Measurements from ENCODE around the gene PARP12. TPM values are rescaled to one million over a fixed set of nuclear protein-coding genes. Genes with fewer than 3 reads are reported as not detected.
A peak's percentile ranks its signal among the peaks of the same experiment; 100 is the strongest.

The PARP12 gene
- total RNA-seq, 1 donor from 2014 or later, result 6.8 TPM

- H3K27ac ChIP-seq, result no peak overlapping the region
- Mint-ChIP-seq H3K9me3 (peaks cover 2% of the 10 kb centered on the region), H3K4me1 (no peaks in the 10 kb centered on the region), H3K36me3 (no peaks in the 10 kb centered on the region), H3K4me3 (no peak overlapping the region), H3K27ac (no peak overlapping the region), H3K27me3 (ENCODE audit: insufficient read depth, low read depth) (peaks cover 11% of the 10 kb centered on the region)
- no peaks in the 10 kb centered on the region for H3K9me3 ChIP-seq (ENCODE audit: low read depth)
- TF ChIP-seq EZH2phosphoT487 (IDR thresholded peaks at IDR 0.05) (no peak), EZH2 (IDR thresholded peaks at IDR 0.05) (no peak)
- TF ChIP-seq, protein P1, sequence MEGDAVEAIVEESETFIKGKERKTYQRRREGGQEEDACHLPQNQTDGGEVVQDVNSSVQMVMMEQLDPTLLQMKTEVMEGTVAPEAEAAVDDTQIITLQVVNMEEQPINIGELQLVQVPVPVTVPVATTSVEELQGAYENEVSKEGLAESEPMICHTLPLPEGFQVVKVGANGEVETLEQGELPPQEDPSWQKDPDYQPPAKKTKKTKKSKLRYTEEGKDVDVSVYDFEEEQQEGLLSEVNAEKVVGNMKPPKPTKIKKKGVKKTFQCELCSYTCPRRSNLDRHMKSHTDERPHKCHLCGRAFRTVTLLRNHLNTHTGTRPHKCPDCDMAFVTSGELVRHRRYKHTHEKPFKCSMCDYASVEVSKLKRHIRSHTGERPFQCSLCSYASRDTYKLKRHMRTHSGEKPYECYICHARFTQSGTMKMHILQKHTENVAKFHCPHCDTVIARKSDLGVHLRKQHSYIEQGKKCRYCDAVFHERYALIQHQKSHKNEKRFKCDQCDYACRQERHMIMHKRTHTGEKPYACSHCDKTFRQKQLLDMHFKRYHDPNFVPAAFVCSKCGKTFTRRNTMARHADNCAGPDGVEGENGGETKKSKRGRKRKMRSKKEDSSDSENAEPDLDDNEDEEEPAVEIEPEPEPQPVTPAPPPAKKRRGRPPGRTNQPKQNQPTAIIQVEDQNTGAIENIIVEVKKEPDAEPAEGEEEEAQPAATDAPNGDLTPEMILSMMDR (IDR thresholded peaks at IDR 0.05), result no peak
- no peaks in the 10 kb centered on the region for H3F3A ChIP-seq (ENCODE audit: low read depth)
- H3K9ac ChIP-seq, result no peak overlapping the region
- H3K36me3 ChIP-seq, result no peaks in the 10 kb centered on the region
- H3K27me3 ChIP-seq, result no peaks in the 10 kb centered on the region
- no peaks in the 10 kb centered on the region for H3K4me1 ChIP-seq
- no peak overlapping the region for H3K4me2 ChIP-seq
- H2AFZ ChIP-seq (replicated peaks), result no peak overlapping the region
- no peaks in the 10 kb centered on the region for H3K79me2 ChIP-seq (ENCODE audit: low read depth)
- DNase-seq (ENCODE audit: low spot score), result no peak
- no peaks in the 10 kb centered on the region for H4K20me1 ChIP-seq (ENCODE audit: low read depth)
- no peak overlapping the region for H3K4me3 ChIP-seq
Measured at GRCh38 chr7:140019172-140019571, 43.6 kb downstream of the PARP12 start.

- Mint-ChIP-seq H3K9me3 (peaks cover 2% of the 10 kb centered on the region), H3K4me1 (no peaks in the 10 kb centered on the region), H3K4me3 (peak overlapping the region; percentile 52), H3K27ac (peak overlapping the region; percentile 34), H3K36me3 (no peaks in the 10 kb centered on the region), H3K27me3 (ENCODE audit: insufficient read depth, low read depth) (peaks cover 14% of the 10 kb centered on the region)
- Histone ChIP-seq H4K20me1 (ENCODE audit: low read depth) (no peaks in the 10 kb centered on the region), H3K36me3 (no peaks in the 10 kb centered on the region), H3K4me1 (no peaks in the 10 kb centered on the region), H3K4me2 (no peak overlapping the region), H3K9ac (no peak overlapping the region), H3F3A (ENCODE audit: low read depth) (no peaks in the 10 kb centered on the region), H3K4me3 (no peak overlapping the region), H2AFZ (replicated peaks) (no peak overlapping the region), H3K79me2 (ENCODE audit: low read depth) (no peaks in the 10 kb centered on the region), H3K9me3 (ENCODE audit: low read depth) (no peaks in the 10 kb centered on the region), H3K27ac (no peak overlapping the region), H3K27me3 (no peaks in the 10 kb centered on the region)
- TF ChIP-seq EZH2 (IDR thresholded peaks at IDR 0.05) (no peak), EZH2phosphoT487 (IDR thresholded peaks at IDR 0.05) (no peak)
- TF ChIP-seq, protein P1 (IDR thresholded peaks at IDR 0.05), result no peak
- no peak for DNase-seq (ENCODE audit: low spot score)
Measured at GRCh38 chr7:140018125-140019043, 44.4 kb downstream of the PARP12 start.

- H2AFZ ChIP-seq (replicated peaks), result no peak overlapping the region
- peak overlapping the region; percentile 42 for H3K27ac Mint-ChIP-seq
- DNase-seq (ENCODE audit: low spot score), result no peak
- H3K4me3 ChIP-seq, result no peak overlapping the region
- H3K36me3 ChIP-seq, result no peaks in the 10 kb centered on the region
- no peaks in the 10 kb centered on the region for H3K27me3 ChIP-seq
- H3K9me3 Mint-ChIP-seq, result peaks cover 2% of the 10 kb centered on the region
- no peak overlapping the region for H3K4me3 Mint-ChIP-seq
- TF ChIP-seq EZH2phosphoT487 (IDR thresholded peaks at IDR 0.05) (no peak), EZH2 (IDR thresholded peaks at IDR 0.05) (no peak)
- TF ChIP-seq, protein P1 (IDR thresholded peaks at IDR 0.05), result no peak
- no peaks in the 10 kb centered on the region for H3K9me3 ChIP-seq (ENCODE audit: low read depth)
- H3K36me3 Mint-ChIP-seq, result no peaks in the 10 kb centered on the region
- H3F3A ChIP-seq (ENCODE audit: low read depth), result no peaks in the 10 kb centered on the region
- H4K20me1 ChIP-seq (ENCODE audit: low read depth), result no peaks in the 10 kb centered on the region
- H3K79me2 ChIP-seq (ENCODE audit: low read depth), result no peaks in the 10 kb centered on the region
- no peak overlapping the region for H3K27ac ChIP-seq
- H3K9ac ChIP-seq, result no peak overlapping the region
- H3K4me2 ChIP-seq, result no peak overlapping the region
- H3K27me3 Mint-ChIP-seq (ENCODE audit: insufficient read depth, low read depth), result peaks cover 14% of the 10 kb centered on the region
- no peaks in the 10 kb centered on the region for H3K4me1 ChIP-seq
- H3K4me1 Mint-ChIP-seq, result no peaks in the 10 kb centered on the region
Measured at GRCh38 chr7:140017543-140017942, 45.2 kb downstream of the PARP12 start.

Data from neural progenitor cell (in vitro differentiated cells).